Activated CD8-positive, alpha-beta T cell treated with anti-CD3 and anti-CD28 coated beads for 36 hours (primary cell): ENCODE results near the gene ZFAND2A. TPM values are rescaled to one million over a fixed set of nuclear protein-coding genes. Genes with fewer than 3 reads are reported as not detected.
A peak's percentile ranks its signal among the peaks of the same experiment; 100 is the strongest.
"Not testable (repeated sequence)": the region's sequence is repeated elsewhere in the genome, so short reads cannot be mapped to it uniquely, and the experiment has no call there.

Source experiments
- ATAC-seq: fragments of 200-7000 bp; cut with Tn5 transposase; one replicate; pipeline ENCODE4 v1.10.0; 2021; ENCODE audit warnings: mild to moderate bottlenecking, moderate library complexity
- CTCF ChIA-PET: fragments of 350-600 bp; sonication (Branson Sonifier 250); formaldehyde crosslinking; loops from one replicate; lab custom pipeline; 2021; ENCODE audit warnings: antibody characterized with exemption; lab: Charles Lee
- POLR2A ChIA-PET: fragments of 350-600 bp; sonication (Branson Sonifier 250); formaldehyde crosslinking; loops from one replicate; lab custom pipeline; 2021; ENCODE audit warnings: antibody characterized with exemption; lab: Charles Lee
- DNase-seq: peaks from one replicate; pipeline ENCODE4 v3.0.0-alpha.2; 2020
- H3K27ac Mint-ChIP-seq: one replicate; pipeline ENCODE4 v1.8.0; 2021; ENCODE audit warnings: mild to moderate bottlenecking, mixed read lengths
- H3K27me3 Mint-ChIP-seq: one replicate; pipeline ENCODE4 v1.8.0; 2021; ENCODE audit warnings: mixed read lengths
- H3K36me3 Mint-ChIP-seq: one replicate; pipeline ENCODE4 v1.8.0; 2021; ENCODE audit warnings: low read depth, mixed read lengths
- H3K4me1 Mint-ChIP-seq: one replicate; pipeline ENCODE4 v1.8.0; 2021; ENCODE audit warnings: low read depth, mixed read lengths
- H3K4me3 Mint-ChIP-seq: one replicate; pipeline ENCODE4 v1.8.0; 2021; ENCODE audit warnings: mild to moderate bottlenecking, moderate library complexity, mixed read lengths
- H3K9me3 Mint-ChIP-seq: one replicate; pipeline ENCODE4 v1.8.0; 2021; ENCODE audit warnings: mixed read lengths
- CTCF ChIP-seq: fragments of 200-600 bp; IDR thresholded peaks from one replicate; pipeline ENCODE4 v1.8.0; 2022; ENCODE audit warnings: antibody characterized with exemption, mild to moderate bottlenecking
- intact Hi-C: fragments of 100-400 bp; cut with micrococcal nuclease; formaldehyde crosslinking; loops from one replicate; pipeline ENCODE4 v1.10.0; 2022
- total RNA-seq, 2 experiments: library from RNA; stranded (reverse); gene quantifications; one replicate each; pipeline ENCODE4 v1.2.3, GENCODE V29; 2021

ZFAND2A gene
- total RNA-seq, 2 experiments from 2014 or later: 22.1 to 23.5 TPM

- Mint-ChIP-seq H3K27me3 (no peaks in the 10 kb centered on the region), H3K9me3 (no peaks in the 10 kb centered on the region), H3K4me1 (peaks cover 24% of the 10 kb centered on the region), H3K36me3 (peaks cover 27% of the 10 kb centered on the region), H3K4me3 (peak overlapping the region; percentile 87), H3K27ac (peak overlapping the region; percentile 84)
- CTCF ChIA-PET: interaction anchor here (1.0 to 2.1 kb wide), 5 partner anchors 11 to 165 kb away, joined by 3 to 22 read pairs (median 3); a partner anchor contains a TSS
- POLR2A ChIA-PET: interaction anchor here (2.4 kb wide), 1 partner anchor 21 kb away, joined by 12 read pairs; a partner anchor contains a TSS
- ATAC-seq (no peak), DNase-seq (no peak)
- TF ChIP-seq CTCF: no peak
- intact Hi-C loops: no loop called here
These were observed 1.5 kb downstream of the ZFAND2A start for GRCh38 chr7:1158203-1159126.

GRCh38 chr7:1156782-1157535, 3.0 kb downstream of the ZFAND2A start:
- Mint-ChIP-seq H3K36me3 (peaks cover 35% of the 10 kb centered on the region), H3K4me3 (no peak overlapping the region), H3K4me1 (peaks cover 24% of the 10 kb centered on the region), H3K9me3 (no peaks in the 10 kb centered on the region), H3K27me3 (no peaks in the 10 kb centered on the region), H3K27ac (no peak overlapping the region)
- POLR2A ChIA-PET: interaction anchor here (0.8 kb wide), 1 partner anchor 20 kb away, joined by 3 read pairs; no protein-coding TSS in a partner anchor
- CTCF ChIA-PET: interaction anchor here (1.2 to 2.3 kb wide), 4 partner anchors 19 to 112 kb away, joined by 3 to 22 read pairs (median 6); partner anchors contain the start of gene GPR146
- DNase-seq: no peak
- intact Hi-C loops: no loop called here
- TF ChIP-seq CTCF: no peak
- ATAC-seq: no peak

- H3K4me3 Mint-ChIP-seq, H3K27ac Mint-ChIP-seq, H3K27me3 Mint-ChIP-seq, DNase-seq, H3K9me3 Mint-ChIP-seq, intact Hi-C loops, ATAC-seq: not testable (repeated sequence)
- Mint-ChIP-seq H3K36me3 (peaks cover 39% of the 10 kb centered on the region), H3K4me1 (peaks cover 19% of the 10 kb centered on the region)
- POLR2A ChIA-PET: interaction anchor here (0.6 to 0.8 kb wide), 2 partner anchors 19 to 20 kb away, joined by 3 to 4 read pairs; no protein-coding TSS in a partner anchor
- CTCF ChIA-PET: interaction anchor here (1.2 to 2.3 kb wide), 3 partner anchors 27 to 111 kb away, joined by 3 to 7 read pairs (median 4); partner anchors contain the start of gene GPR146
These were observed 3.9 kb downstream of the ZFAND2A start for GRCh38 chr7:1155818-1156781.

DNA sequence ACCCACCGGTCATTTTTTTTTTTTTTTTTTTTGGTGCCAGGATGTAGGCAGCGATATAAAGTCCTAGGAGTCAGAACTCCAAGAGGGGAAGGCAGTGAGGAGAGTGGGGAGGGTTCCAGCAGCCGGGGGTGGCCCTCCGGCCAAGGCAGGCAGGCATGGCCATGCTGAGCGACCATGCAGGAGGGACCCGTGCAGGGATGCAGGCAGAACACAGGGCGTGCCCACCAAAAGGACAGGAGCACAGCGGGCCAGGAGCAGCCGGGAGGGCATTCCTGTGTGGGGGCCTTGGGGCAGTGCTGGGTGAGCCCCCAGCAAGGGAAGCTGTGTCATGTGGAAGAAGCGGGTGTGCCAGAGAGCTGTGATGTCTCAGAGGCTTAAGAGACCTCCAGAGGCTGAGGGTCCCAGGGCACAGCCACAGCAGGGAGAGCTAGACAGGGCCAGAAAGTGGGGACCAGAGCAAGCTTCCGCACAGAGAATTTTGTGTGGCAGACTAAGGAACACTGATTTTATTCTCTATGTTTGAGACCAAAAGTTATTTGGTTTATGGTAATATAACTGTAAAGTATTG, 5.7 kb downstream of the ZFAND2A start:
- CTCF ChIA-PET: interaction anchor here (1.0 kb wide), 1 partner anchor 23 kb away, joined by 3 read pairs; no protein-coding TSS in a partner anchor
- H3K4me3 Mint-ChIP-seq: no peak overlapping the region

More for the DNA sequence above, 5.7 kb downstream of the ZFAND2A start:
- POLR2A ChIA-PET: no interaction called here
- no peaks in the 10 kb centered on the region for H3K9me3 Mint-ChIP-seq
- intact Hi-C loops: no loop called here
- peaks cover 16% of the 10 kb centered on the region for H3K4me1 Mint-ChIP-seq
- H3K27ac Mint-ChIP-seq: no peak overlapping the region
- DNase-seq (no peak), ATAC-seq (no peak)
- peaks cover 38% of the 10 kb centered on the region for H3K36me3 Mint-ChIP-seq
- no peak for TF ChIP-seq CTCF
- no peaks in the 10 kb centered on the region for H3K27me3 Mint-ChIP-seq
